ENCODE data around the gene RBP5. TPM values are rescaled to one million over a fixed set of nuclear protein-coding genes. Genes with fewer than 3 reads are reported as not detected.

The RBP5 gene
- total RNA-seq, 1 donor from 2014 or later, result not detected

DNA sequence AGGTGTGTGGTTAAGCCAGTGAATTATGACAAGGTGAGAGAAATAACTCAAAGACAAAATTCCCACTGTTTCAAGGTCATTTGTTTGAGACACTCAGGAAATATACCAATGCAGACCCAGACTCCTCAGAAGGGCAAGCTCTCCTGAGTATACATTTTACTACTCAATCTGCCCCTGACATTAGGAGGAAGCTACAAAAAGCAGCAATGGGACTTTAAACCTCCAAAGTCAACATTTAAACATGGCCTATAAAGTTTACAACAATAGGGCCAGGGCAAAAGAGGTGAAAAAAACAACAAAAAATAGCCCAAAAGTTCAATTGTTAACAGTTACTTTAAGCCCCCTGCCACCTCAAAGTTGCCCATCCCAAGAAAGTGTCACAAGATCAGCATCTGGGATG, 41.3 kb upstream of the RBP5 start:
- H3K27me3 Mint-ChIP-seq, result peaks cover 24% of the 10 kb centered on the region
- no peak overlapping the region for H3K27ac Mint-ChIP-seq
- TF ChIP-seq, protein P1, sequence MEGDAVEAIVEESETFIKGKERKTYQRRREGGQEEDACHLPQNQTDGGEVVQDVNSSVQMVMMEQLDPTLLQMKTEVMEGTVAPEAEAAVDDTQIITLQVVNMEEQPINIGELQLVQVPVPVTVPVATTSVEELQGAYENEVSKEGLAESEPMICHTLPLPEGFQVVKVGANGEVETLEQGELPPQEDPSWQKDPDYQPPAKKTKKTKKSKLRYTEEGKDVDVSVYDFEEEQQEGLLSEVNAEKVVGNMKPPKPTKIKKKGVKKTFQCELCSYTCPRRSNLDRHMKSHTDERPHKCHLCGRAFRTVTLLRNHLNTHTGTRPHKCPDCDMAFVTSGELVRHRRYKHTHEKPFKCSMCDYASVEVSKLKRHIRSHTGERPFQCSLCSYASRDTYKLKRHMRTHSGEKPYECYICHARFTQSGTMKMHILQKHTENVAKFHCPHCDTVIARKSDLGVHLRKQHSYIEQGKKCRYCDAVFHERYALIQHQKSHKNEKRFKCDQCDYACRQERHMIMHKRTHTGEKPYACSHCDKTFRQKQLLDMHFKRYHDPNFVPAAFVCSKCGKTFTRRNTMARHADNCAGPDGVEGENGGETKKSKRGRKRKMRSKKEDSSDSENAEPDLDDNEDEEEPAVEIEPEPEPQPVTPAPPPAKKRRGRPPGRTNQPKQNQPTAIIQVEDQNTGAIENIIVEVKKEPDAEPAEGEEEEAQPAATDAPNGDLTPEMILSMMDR (IDR thresholded peaks at IDR 0.05), result no peak
- H3K4me1 Mint-ChIP-seq, result no peaks in the 10 kb centered on the region
- no peak for ATAC-seq (ENCODE audit: low read depth)
- intact Hi-C loops (cut with micrococcal nuclease), result no loop called here
- H3K9me3 Mint-ChIP-seq, result peaks cover 28% of the 10 kb centered on the region
- POLR2A ChIA-PET, result no interaction called here
- DNase-seq, result no peak
- peaks cover 2% of the 10 kb centered on the region for H3K36me3 Mint-ChIP-seq (ENCODE audit: low read depth)
- CTCF ChIA-PET, result no interaction called here
- no peak overlapping the region for H3K4me3 Mint-ChIP-seq

DNA sequence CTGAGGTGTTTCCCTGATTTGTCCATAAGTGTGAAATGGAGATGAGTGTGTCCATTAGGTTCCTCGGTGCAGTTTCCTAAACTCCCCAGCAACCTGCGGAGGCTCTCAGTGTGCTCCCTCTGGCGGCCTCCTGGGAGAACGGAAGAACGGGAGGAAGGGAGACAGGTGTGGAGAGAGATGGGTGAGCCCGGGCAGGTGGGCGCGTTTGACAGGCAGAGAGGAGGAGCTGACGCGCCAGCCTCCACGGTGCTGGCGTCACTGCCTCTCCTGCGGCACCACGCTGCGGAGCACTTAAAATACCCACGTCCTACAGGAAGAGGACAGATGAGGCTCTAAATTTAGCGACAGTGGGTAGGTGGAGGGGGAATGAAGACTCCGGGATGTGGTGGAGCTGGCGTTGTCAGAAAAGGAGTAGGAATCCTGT, 34.0 kb upstream of the RBP5 start:
- Mint-ChIP-seq H3K36me3 (ENCODE audit: low read depth) (no peaks in the 10 kb centered on the region), H3K27me3 (peaks cover 20% of the 10 kb centered on the region), H3K4me1 (peaks cover 2% of the 10 kb centered on the region), H3K9me3 (peaks cover 3% of the 10 kb centered on the region), H3K4me3 (no peak overlapping the region), H3K27ac (no peak overlapping the region)
- ATAC-seq (ENCODE audit: low read depth), result no peak
- TF ChIP-seq, protein P1 (IDR thresholded peaks at IDR 0.05), result no peak
- POLR2A ChIA-PET, result no interaction called here
- CTCF ChIA-PET, result no interaction called here
- DNase-seq, result no peak
- intact Hi-C loops (cut with micrococcal nuclease), result no loop called here

DNA sequence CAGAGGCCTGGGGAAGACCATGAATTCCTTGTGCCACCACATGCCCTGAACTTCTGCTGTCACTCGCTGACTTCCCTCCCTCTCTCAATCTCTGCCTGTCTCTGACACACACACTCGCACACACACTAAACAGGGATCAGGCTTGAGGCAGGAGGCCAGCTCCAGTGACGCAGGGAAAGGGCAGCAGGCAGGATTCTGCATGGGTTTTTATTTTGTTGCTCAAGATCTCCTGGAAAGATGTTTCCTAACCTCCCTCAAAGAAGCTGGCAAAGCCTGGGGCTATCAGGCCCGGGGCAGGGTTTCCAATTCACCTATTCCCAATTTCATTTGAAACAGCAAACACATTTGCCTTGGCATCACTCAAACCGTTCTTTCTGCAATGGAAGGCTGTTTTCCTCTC, 33.1 kb upstream of the RBP5 start:
- Mint-ChIP-seq H3K4me1 (peaks cover 2% of the 10 kb centered on the region), H3K9me3 (no peaks in the 10 kb centered on the region), H3K27me3 (peaks cover 20% of the 10 kb centered on the region), H3K36me3 (ENCODE audit: low read depth) (no peaks in the 10 kb centered on the region), H3K27ac (no peak overlapping the region), H3K4me3 (no peak overlapping the region)
- CTCF ChIA-PET, result no interaction called here
- intact Hi-C loops (cut with micrococcal nuclease), result no loop called here
- POLR2A ChIA-PET, result no interaction called here
- DNase-seq, result no peak
- TF ChIP-seq, protein P1 (IDR thresholded peaks at IDR 0.05), result no peak
- ATAC-seq (ENCODE audit: low read depth), result no peak

DNA sequence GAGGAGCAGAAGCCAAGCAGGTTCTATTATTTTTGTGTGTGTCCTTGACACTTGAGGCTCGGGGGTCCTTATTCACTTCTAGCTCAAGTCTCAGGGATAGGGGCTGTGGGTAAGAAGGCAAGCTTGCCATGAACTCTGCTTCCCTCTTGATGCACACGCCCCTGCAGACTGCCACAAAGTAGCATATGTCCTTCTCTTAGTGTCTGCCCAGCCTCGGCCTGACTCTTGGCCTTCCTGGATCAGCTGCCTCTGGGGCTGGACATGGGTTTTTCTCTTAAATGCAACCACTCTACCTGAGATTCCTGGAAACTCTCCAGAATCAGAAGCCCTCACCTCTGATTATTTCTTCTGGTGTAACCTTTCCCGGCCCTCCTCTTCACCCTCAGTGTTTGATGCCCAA, 32.6 kb upstream of the RBP5 start:
- H3K27ac Mint-ChIP-seq, result no peak overlapping the region
- no peak overlapping the region for H3K4me3 Mint-ChIP-seq
- DNase-seq (no peak), ATAC-seq (ENCODE audit: low read depth) (no peak)
- no peaks in the 10 kb centered on the region for H3K9me3 Mint-ChIP-seq
- intact Hi-C loops (cut with micrococcal nuclease), result no loop called here
- ChIA-PET CTCF (no interaction called here), POLR2A (no interaction called here)
- TF ChIP-seq, protein P1 (IDR thresholded peaks at IDR 0.05), result no peak
- peaks cover 20% of the 10 kb centered on the region for H3K27me3 Mint-ChIP-seq
- no peaks in the 10 kb centered on the region for H3K36me3 Mint-ChIP-seq (ENCODE audit: low read depth)
- peaks cover 2% of the 10 kb centered on the region for H3K4me1 Mint-ChIP-seq

DNA sequence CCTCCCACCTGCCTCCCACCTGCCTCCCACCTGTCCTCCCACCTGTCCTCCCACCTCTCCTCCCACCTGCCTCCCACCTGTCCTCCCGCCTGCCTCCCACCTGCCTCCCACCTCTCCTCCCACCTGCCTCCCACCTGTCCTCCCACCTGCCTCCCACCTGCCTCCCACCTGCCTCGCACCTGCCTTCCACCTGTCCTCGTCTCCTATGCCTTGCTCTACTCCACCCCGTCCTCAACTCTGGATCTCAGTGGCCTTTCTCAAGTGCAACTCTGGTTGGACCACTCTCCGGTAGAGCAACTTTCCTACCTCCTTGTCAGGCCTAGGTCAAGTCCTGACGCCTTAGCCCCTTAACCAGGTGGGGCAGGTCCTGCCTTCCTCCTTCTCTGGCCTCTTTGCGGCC, 31.5 kb upstream of the RBP5 start:
- peaks cover 2% of the 10 kb centered on the region for H3K4me1 Mint-ChIP-seq
- H3K9me3 Mint-ChIP-seq, result no peaks in the 10 kb centered on the region
- H3K27me3 Mint-ChIP-seq, result peaks cover 14% of the 10 kb centered on the region
- TF ChIP-seq, protein P1 (IDR thresholded peaks at IDR 0.05), result no peak
- intact Hi-C loops (cut with micrococcal nuclease), result no loop called here
- no peak for DNase-seq
- CTCF ChIA-PET, result no interaction called here
- POLR2A ChIA-PET, result no interaction called here
- ATAC-seq (ENCODE audit: low read depth), result no peak
- no peak overlapping the region for H3K27ac Mint-ChIP-seq
- H3K4me3 Mint-ChIP-seq, result no peak overlapping the region
- no peaks in the 10 kb centered on the region for H3K36me3 Mint-ChIP-seq (ENCODE audit: low read depth)

Data from activated B cell treated with CpG ODN at 0.5 μM for 24 hours (primary cell).